K562 (cell line): ENCODE measurements around the gene IL23A. TPM values are rescaled to one million over a fixed set of nuclear protein-coding genes. Genes with fewer than 3 reads are reported as not detected.
A peak's percentile ranks its signal among the peaks of the same experiment; 100 is the strongest.

Experiments used
- BRF1 ChIP-seq: IDR thresholded peaks from 3 replicates; pipeline ENCODE4 v1.6.1; 2011; ENCODE audit warnings: borderline replicate concordance, mild to moderate bottlenecking; ENCODE audit not compliant: insufficient read length; ENCODE audit errors: extremely low read depth
- ERF ChIP-seq: fragments of 450-650 bp; formaldehyde crosslinking; IDR thresholded peaks from 2 replicates; pipeline ENCODE4 v1.4.0; 2020; ENCODE audit warnings: mild to moderate bottlenecking, mixed read lengths
- EWSR1 ChIP-seq: fragments of 450-650 bp; IDR thresholded peaks from 2 replicates; pipeline ENCODE4 v1.6.1; 2018; ENCODE audit warnings: borderline replicate concordance, mild to moderate bottlenecking, low read depth, moderate library complexity; ENCODE audit not compliant: partially characterized antibody
- HEY1 ChIP-seq: fragments of 250-450 bp; sonication (Bioruptor Pico); IDR thresholded peaks from 2 replicates; pipeline ENCODE4 v1.5.0; 2020; ENCODE audit warnings: mild to moderate bottlenecking, moderate library complexity, borderline replicate concordance
- HMG20A ChIP-seq: fragments of 450-650 bp; formaldehyde crosslinking; conservative IDR thresholded peaks from 2 replicates; pipeline ENCODE4 v1.4.0; 2020; ENCODE audit warnings: mild to moderate bottlenecking, mixed read lengths
- HNRNPLL ChIP-seq: fragments of 200-400 bp; formaldehyde crosslinking; IDR thresholded peaks from 2 replicates; pipeline ENCODE4 v1.6.1; 2017; ENCODE audit warnings: low read length, low read depth, mild to moderate bottlenecking; ENCODE audit not compliant: poor library complexity, severe bottlenecking
- LEF1 ChIP-seq: fragments of 450-650 bp; IDR thresholded peaks from 2 replicates; pipeline ENCODE4 v1.6.1; 2016; ENCODE audit warnings: mild to moderate bottlenecking
- MAFK ChIP-seq: IDR thresholded peaks from 2 replicates; pipeline ENCODE4 v1.6.1; 2011; ENCODE audit warnings: low read length, improper control_type of control experiment
- NR2C2 ChIP-seq, 2 experiments: fragments of 200-800 bp in 1 of 2; sonication (Bioruptor generic) in 1 of 2; sonication (generic) in 1 of 2; formaldehyde crosslinking in 1 of 2; IDR thresholded peaks; 2 replicates each; pipeline versions ENCODE4 v1.6.1 to v1.8.0; 2016 to 2022; ENCODE audit warnings: mild to moderate bottlenecking in 1 of 2, missing compliant biosample characterization in 1 of 2, missing genetic modification characterization in 1 of 2, missing genetic modification reagents in 1 of 2
- PTRF ChIP-seq: fragments of 450-650 bp; IDR thresholded peaks from 2 replicates; pipeline ENCODE4 v1.6.1; 2016; ENCODE audit warnings: mild to moderate bottlenecking, missing genetic modification characterization, missing compliant biosample characterization
- TCF7L2 ChIP-seq: fragments of 150-350 bp; IDR thresholded peaks from 2 replicates; pipeline ENCODE4 v1.6.1; 2016; ENCODE audit warnings: low read depth, mild to moderate bottlenecking, low read length, moderate library complexity
- TRIM28 ChIP-seq: fragments of 450-650 bp; IDR thresholded peaks from 2 replicates; pipeline ENCODE4 v1.6.1; 2017
- XRCC5 ChIP-seq: fragments of 200-400 bp; formaldehyde crosslinking; IDR thresholded peaks from 2 replicates; pipeline ENCODE4 v1.6.1; 2017; ENCODE audit warnings: low read depth, mild to moderate bottlenecking, low read length
- polyA plus RNA-seq, 8 experiments: library from polyadenylated mRNA; depleted of rRNA in 4 of 8; stranded (reverse) in 5 of 8; unstranded in 3 of 8; fragments of >200 nt; fragmentation: Nextera tagmentation in 2 of 8; fragmentation: Illumina TruSeq in 1 of 8; extraction: Ambion mirVana in 2 of 8; extraction: Trizol in 1 of 8; gene quantifications; 2 replicates each; pipeline versions ENCODE4 v1.2.1 to v1.2.3, GENCODE V29; 2011 to 2014; ENCODE audit warnings: inconsistent platforms in 1 of 8, missing spikeins in 1 of 8
- total RNA-seq, 7 experiments: library from RNA; depleted of rRNA in 6 of 7; stranded (reverse); fragments of >200 nt in 6 of 7; fragmentation: Illumina TruSeq in 2 of 7; extraction: Trizol in 2 of 7; gene quantifications; 2 replicates each; pipeline versions ENCODE4 v1.2.1 to v1.2.3, GENCODE V29; 2011 to 2021; ENCODE audit warnings: low replicate concordance in 1 of 7
- TF ChIP-seq, protein P1 (sequence below): sonication (generic); formaldehyde crosslinking; IDR thresholded peaks from 2 replicates; pipeline ENCODE4 v1.8.0; 2022; ENCODE audit warnings: mild to moderate bottlenecking, missing genetic modification reagents
- TF ChIP-seq, protein P2 (sequence below): fragments of 450-650 bp; IDR thresholded peaks from 2 replicates; pipeline ENCODE4 v1.6.1; 2016; ENCODE audit warnings: antibody characterized with exemption

The IL23A gene
- total and polyA plus RNA-seq, 9 of the 15 experiments (the other 6 are each of a cell fraction or from before 2014, with no cell fraction given): 4.4 to 37.2 (median 9.6) TPM

DNA sequence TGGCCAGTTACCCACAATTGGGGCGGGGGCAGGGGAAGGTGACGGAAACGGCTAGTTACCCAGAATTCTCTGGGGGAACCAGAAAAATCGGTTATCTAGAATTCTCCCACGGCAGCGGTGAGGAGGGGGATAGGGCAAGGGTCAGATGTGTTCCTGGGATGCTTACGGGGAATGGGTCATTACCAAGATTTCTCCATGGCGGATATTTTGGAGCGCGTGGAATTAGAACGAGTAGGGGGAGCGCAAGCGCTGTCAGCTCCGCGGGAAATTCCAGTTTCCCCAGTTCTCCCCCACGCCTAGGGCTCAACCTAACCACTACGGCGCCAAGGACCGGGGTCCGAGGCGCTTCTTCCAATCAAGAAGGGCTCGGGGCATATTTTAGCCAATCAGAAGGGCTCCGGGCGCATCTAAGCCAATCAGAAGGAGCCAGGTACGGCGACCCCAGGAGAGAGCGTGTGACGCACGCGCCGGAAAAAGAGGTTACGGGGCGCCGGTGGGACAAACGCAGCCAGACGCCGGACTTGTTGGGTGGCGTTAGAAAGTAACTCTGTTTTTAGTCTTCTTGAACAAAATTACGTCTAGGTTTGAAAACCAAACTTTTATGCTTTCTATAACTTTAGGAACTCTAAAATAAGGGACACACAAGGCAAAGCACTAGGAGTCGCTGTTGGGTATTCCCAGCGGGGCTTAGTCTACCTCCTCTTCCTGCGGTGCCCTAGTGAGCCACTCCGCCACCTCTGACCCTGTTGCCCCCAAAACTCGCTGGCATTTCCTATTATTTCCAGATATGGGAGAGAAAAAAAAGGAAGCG is 4.8 kb upstream of the IL23A start, which contains the start of gene PAN2 (continued):
- TF ChIP-seq HEY1 (CRISPR knock-in tag) (0 out of 2 replicates have a peak, but pooled peaks have one; percentile 55), TCF7L2 (peak; percentile 59; the same call in 1 of the 2 replicates), PTRF (tag) (no peak), ERF (CRISPR knock-in tag) (no peak; the same call in 1 of the 2 replicates), BRF1 (no peak), EWSR1 (no peak), XRCC5 (peak; percentile 79; the same call in 1 of the 2 replicates), TRIM28 (0 out of 2 replicates have a peak, but pooled peaks have one; percentile 35), HMG20A (CRISPR knock-in tag) (no peak), MAFK (no peak), NR2C2 (CRISPR knock-in tag; IDR thresholded peaks at IDR 0.05) (0 out of 2 replicates have a peak, but pooled peaks have one; percentile 40), NR2C2 (tag; IDR thresholded peaks at IDR 0.05) (peak; percentile 97), LEF1 (no peak), HNRNPLL (peak; percentile 85)
- TF ChIP-seq, protein P1, sequence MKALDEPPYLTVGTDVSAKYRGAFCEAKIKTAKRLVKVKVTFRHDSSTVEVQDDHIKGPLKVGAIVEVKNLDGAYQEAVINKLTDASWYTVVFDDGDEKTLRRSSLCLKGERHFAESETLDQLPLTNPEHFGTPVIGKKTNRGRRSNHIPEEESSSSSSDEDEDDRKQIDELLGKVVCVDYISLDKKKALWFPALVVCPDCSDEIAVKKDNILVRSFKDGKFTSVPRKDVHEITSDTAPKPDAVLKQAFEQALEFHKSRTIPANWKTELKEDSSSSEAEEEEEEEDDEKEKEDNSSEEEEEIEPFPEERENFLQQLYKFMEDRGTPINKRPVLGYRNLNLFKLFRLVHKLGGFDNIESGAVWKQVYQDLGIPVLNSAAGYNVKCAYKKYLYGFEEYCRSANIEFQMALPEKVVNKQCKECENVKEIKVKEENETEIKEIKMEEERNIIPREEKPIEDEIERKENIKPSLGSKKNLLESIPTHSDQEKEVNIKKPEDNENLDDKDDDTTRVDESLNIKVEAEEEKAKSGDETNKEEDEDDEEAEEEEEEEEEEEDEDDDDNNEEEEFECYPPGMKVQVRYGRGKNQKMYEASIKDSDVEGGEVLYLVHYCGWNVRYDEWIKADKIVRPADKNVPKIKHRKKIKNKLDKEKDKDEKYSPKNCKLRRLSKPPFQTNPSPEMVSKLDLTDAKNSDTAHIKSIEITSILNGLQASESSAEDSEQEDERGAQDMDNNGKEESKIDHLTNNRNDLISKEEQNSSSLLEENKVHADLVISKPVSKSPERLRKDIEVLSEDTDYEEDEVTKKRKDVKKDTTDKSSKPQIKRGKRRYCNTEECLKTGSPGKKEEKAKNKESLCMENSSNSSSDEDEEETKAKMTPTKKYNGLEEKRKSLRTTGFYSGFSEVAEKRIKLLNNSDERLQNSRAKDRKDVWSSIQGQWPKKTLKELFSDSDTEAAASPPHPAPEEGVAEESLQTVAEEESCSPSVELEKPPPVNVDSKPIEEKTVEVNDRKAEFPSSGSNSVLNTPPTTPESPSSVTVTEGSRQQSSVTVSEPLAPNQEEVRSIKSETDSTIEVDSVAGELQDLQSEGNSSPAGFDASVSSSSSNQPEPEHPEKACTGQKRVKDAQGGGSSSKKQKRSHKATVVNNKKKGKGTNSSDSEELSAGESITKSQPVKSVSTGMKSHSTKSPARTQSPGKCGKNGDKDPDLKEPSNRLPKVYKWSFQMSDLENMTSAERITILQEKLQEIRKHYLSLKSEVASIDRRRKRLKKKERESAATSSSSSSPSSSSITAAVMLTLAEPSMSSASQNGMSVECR (CRISPR knock-in tag): peak; percentile 33
- TF ChIP-seq, protein P2, sequence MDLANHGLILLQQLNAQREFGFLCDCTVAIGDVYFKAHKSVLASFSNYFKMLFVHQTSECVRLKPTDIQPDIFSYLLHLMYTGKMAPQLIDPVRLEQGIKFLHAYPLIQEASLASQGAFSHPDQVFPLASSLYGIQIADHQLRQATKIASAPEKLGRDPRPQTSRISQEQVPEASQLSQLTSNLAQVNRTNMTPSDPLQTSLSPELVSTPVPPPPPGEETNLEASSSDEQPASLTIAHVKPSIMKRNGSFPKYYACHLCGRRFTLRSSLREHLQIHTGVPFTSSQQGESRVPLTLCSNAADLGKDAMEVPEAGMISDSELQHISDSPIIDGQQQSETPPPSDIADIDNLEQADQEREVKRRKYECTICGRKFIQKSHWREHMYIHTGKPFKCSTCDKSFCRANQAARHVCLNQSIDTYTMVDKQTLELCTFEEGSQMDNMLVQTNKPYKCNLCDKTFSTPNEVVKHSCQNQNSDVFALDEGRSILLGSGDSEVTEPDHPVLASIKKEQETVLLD: no peak; the same call in 1 of the 2 replicates
